NT2/D1 (cell line): ENCODE measurements around the gene PGBD5.

ENCODE experiments used
- SUZ12 ChIP-seq: IDR thresholded peaks from 2 replicates; pipeline ENCODE4 v1.6.1; 2011; ENCODE audit not compliant: insufficient read length, insufficient read depth; ENCODE audit errors: extremely low read depth
- YY1 ChIP-seq: IDR thresholded peaks from 2 replicates; pipeline ENCODE4 v1.6.1; 2011; ENCODE audit not compliant: insufficient read length, insufficient read depth
- ZNF274 ChIP-seq: IDR thresholded peaks from 2 replicates; pipeline ENCODE4 v1.6.1; 2011; ENCODE audit warnings: mild to moderate bottlenecking, low read depth, low read length

GRCh38 chr1:230342699-230343098 lies 83.4 kb downstream of the PGBD5 start:
- TF ChIP-seq YY1 (no peak), ZNF274 (no peak), SUZ12 (no peak)
